HepG2 (cell line): Measurements from ENCODE around the gene TOGARAM1. TPM values are rescaled to one million over a fixed set of nuclear protein-coding genes. Genes with fewer than 3 reads are reported as not detected.

Source experiments
- ADNP ChIP-seq: sonication (generic); formaldehyde crosslinking; IDR thresholded peaks from 2 replicates; pipeline ENCODE4 v1.4.0; 2020; ENCODE audit warnings: missing genetic modification reagents
- AGO2 ChIP-seq: fragments of 200-400 bp; formaldehyde crosslinking; optimal IDR thresholded peaks from 2 replicates; pipeline ENCODE3; 2017; ENCODE audit warnings: mild to moderate bottlenecking, low read depth, low read length, moderate library complexity
- CBX1 ChIP-seq: IDR thresholded peaks from one replicate; pipeline ENCODE4 v1.6.1; 2016; ENCODE audit warnings: antibody characterized with exemption, low read depth
- CC2D1A ChIP-seq: sonication (generic); formaldehyde crosslinking; IDR thresholded peaks from 2 replicates; pipeline ENCODE4 v1.8.1; 2023; ENCODE audit warnings: mild to moderate bottlenecking, missing genetic modification reagents
- HNF1A ChIP-seq, 2 experiments: sonication (generic) in 1 of 2; formaldehyde crosslinking in 1 of 2; IDR thresholded peaks; 2 replicates each; pipeline versions ENCODE4 v1.4.0 to v1.6.1; 2016 to 2020; ENCODE audit warnings: borderline replicate concordance in 1 of 2, low read depth in 1 of 2, mild to moderate bottlenecking in 1 of 2, missing genetic modification reagents in 1 of 2
- HNRNPK ChIP-seq: fragments of 200-400 bp; formaldehyde crosslinking; IDR thresholded peaks from 2 replicates; pipeline ENCODE4 v1.6.1; 2018; ENCODE audit warnings: low read length, low read depth, moderate library complexity, mild to moderate bottlenecking; ENCODE audit not compliant: poor library complexity, severe bottlenecking
- RARA ChIP-seq: IDR thresholded peaks from 2 replicates; pipeline ENCODE4 v1.6.1; 2016; ENCODE audit warnings: missing genetic modification reagents, missing compliant biosample characterization
- SUZ12 ChIP-seq: fragments of 150-350 bp; IDR thresholded peaks from 2 replicates; pipeline ENCODE4 v1.6.1; 2014; ENCODE audit warnings: low read depth, low read length
- TRIM24 ChIP-seq: sonication (generic); formaldehyde crosslinking; IDR thresholded peaks from 2 replicates; pipeline ENCODE4 v1.8.0; 2022; ENCODE audit warnings: mild to moderate bottlenecking, missing genetic modification reagents
- ZC3H4 ChIP-seq: sonication (generic); formaldehyde crosslinking; IDR thresholded peaks from 2 replicates; pipeline ENCODE4 v1.4.0; 2020; ENCODE audit warnings: missing genetic modification reagents, borderline replicate concordance
- ZNF207 ChIP-seq: fragments of 450-650 bp; IDR thresholded peaks from 2 replicates; pipeline ENCODE4 v1.6.1; 2016; ENCODE audit warnings: antibody characterized with exemption, borderline replicate concordance
- ZNF446 ChIP-seq: sonication (generic); formaldehyde crosslinking; IDR thresholded peaks from 2 replicates; pipeline ENCODE4 v1.5.0; 2020; ENCODE audit warnings: mild to moderate bottlenecking, missing genetic modification reagents
- ZNF775 ChIP-seq: sonication (generic); formaldehyde crosslinking; IDR thresholded peaks from 2 replicates; pipeline ENCODE4 v1.4.0; 2020; ENCODE audit warnings: missing genetic modification reagents, mild to moderate bottlenecking, moderate library complexity, borderline replicate concordance
- ZSCAN21 ChIP-seq: sonication (generic); formaldehyde crosslinking; IDR thresholded peaks from 2 replicates; pipeline ENCODE4 v1.8.0; 2022; ENCODE audit warnings: mild to moderate bottlenecking, missing genetic modification reagents, moderate library complexity, borderline replicate concordance
- polyA plus RNA-seq, 8 experiments: library from polyadenylated mRNA; depleted of rRNA in 3 of 8; stranded (reverse) in 7 of 8; unstranded in 1 of 8; fragments of >200 nt; fragmentation: Illumina TruSeq in 4 of 8; extraction: Trizol in 4 of 8; gene quantifications; 2 replicates each; pipeline versions ENCODE4 v1.2.1 to v1.2.3, GENCODE V29; 2011 to 2016; ENCODE audit warnings: low read depth in 4 of 8, missing spikeins in 1 of 8, mixed read lengths in 1 of 8; ENCODE audit not compliant: insufficient read depth in 1 of 8
- total RNA-seq, 5 experiments: library from RNA; depleted of rRNA; stranded (reverse); fragments of >200 nt; fragmentation: Illumina TruSeq; extraction: Trizol; gene quantifications; 2 replicates each; pipeline ENCODE4 v1.2.3, GENCODE V29; 2016; ENCODE audit warnings: low read depth in 1 of 5
- TF ChIP-seq, protein P1 (sequence below): sonication (generic); formaldehyde crosslinking; IDR thresholded peaks from 2 replicates; pipeline ENCODE4; 2020; ENCODE audit warnings: missing genetic modification reagents, mild to moderate bottlenecking, borderline replicate concordance
- TF ChIP-seq, protein P2 (sequence below): IDR thresholded peaks from 2 replicates; pipeline ENCODE4 v1.6.1; 2012; ENCODE audit warnings: inconsistent platforms

Gene TOGARAM1
- total and polyA plus RNA-seq, 2 of the 13 experiments (the other 11 are each of a cell fraction or from before 2014, with no cell fraction given), result 5.6 to 9.8 TPM

- TF ChIP-seq ZNF775 (CRISPR knock-in tag) (no peak), ZNF446 (CRISPR knock-in tag) (0 out of 2 replicates have a peak, but pooled peaks have one; percentile 23), RARA (CRISPR knock-in tag) (peak; percentile 16; the same call in 1 of the 2 replicates), ZSCAN21 (CRISPR knock-in tag) (no peak), TRIM24 (CRISPR knock-in tag) (no peak), ZNF207 (no peak), ZC3H4 (CRISPR knock-in tag) (no peak), SUZ12 (no peak), CBX1 (peak; percentile 78), CC2D1A (no peak), HNRNPK (no peak), AGO2 (no peak), ADNP (CRISPR knock-in tag) (no peak), HNF1A (IDR thresholded peaks at IDR 0.05; ENCODE audit: low read depth) (no peak), HNF1A (CRISPR knock-in tag; IDR thresholded peaks at IDR 0.05; ENCODE audit: borderline replicate concordance) (peak; percentile 28; the same call in 1 of the 2 replicates)
- TF ChIP-seq, protein P1, sequence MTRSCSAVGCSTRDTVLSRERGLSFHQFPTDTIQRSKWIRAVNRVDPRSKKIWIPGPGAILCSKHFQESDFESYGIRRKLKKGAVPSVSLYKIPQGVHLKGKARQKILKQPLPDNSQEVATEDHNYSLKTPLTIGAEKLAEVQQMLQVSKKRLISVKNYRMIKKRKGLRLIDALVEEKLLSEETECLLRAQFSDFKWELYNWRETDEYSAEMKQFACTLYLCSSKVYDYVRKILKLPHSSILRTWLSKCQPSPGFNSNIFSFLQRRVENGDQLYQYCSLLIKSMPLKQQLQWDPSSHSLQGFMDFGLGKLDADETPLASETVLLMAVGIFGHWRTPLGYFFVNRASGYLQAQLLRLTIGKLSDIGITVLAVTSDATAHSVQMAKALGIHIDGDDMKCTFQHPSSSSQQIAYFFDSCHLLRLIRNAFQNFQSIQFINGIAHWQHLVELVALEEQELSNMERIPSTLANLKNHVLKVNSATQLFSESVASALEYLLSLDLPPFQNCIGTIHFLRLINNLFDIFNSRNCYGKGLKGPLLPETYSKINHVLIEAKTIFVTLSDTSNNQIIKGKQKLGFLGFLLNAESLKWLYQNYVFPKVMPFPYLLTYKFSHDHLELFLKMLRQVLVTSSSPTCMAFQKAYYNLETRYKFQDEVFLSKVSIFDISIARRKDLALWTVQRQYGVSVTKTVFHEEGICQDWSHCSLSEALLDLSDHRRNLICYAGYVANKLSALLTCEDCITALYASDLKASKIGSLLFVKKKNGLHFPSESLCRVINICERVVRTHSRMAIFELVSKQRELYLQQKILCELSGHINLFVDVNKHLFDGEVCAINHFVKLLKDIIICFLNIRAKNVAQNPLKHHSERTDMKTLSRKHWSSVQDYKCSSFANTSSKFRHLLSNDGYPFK (CRISPR knock-in tag), result peak; percentile 65; the same call in 1 of the 2 replicates
- TF ChIP-seq, protein P2, sequence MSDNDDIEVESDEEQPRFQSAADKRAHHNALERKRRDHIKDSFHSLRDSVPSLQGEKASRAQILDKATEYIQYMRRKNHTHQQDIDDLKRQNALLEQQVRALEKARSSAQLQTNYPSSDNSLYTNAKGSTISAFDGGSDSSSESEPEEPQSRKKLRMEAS, result peak; percentile 79; the same call in 1 of the 2 replicates
These were observed 122.2 kb downstream of the TOGARAM1 start, which contains the start of gene PRPF39 (continued) for GRCh38 chr14:45083976-45084722.
